Muscle layer of duodenum (tissue), 2 donors: Measurements from ENCODE around the gene SYNGAP1.
A peak's percentile ranks its signal among the peaks of the same experiment; 100 is the strongest.

Experiments used
- H3K27ac ChIP-seq: one replicate; pipeline ENCODE4 v1.7.0; 2013; ENCODE audit warnings: mild to moderate bottlenecking, low read length
- H3K27me3 ChIP-seq: one replicate; pipeline ENCODE4 v1.7.0; 2013; ENCODE audit warnings: low read depth, mild to moderate bottlenecking, control low read depth, low read length
- H3K36me3 ChIP-seq, 2 donors: one replicate each; pipeline ENCODE4 v1.7.0; 2013; ENCODE audit warnings: low read length in 2 of 2, control low read depth in 1 of 2, mild to moderate bottlenecking in 1 of 2; ENCODE audit not compliant: insufficient read depth in 2 of 2, control insufficient read depth in 1 of 2
- H3K4me1 ChIP-seq, 2 donors: one replicate each; pipeline ENCODE4 v1.7.0; 2013; ENCODE audit warnings: low read length in 2 of 2, mild to moderate bottlenecking in 2 of 2, control low read depth in 1 of 2, moderate library complexity in 1 of 2; ENCODE audit not compliant: insufficient read depth in 2 of 2, control insufficient read depth in 1 of 2
- H3K4me3 ChIP-seq, 2 donors: one replicate each; pipeline ENCODE4 v1.7.0; 2013; ENCODE audit warnings: low read length in 2 of 2, low read depth in 1 of 2, mild to moderate bottlenecking in 1 of 2
- H3K9me3 ChIP-seq, 2 donors: one replicate each; pipeline ENCODE4 v1.7.0; 2013; ENCODE audit warnings: low read length in 2 of 2, control low read depth in 1 of 2, mild to moderate bottlenecking in 1 of 2; ENCODE audit not compliant: control insufficient read depth in 1 of 2
- donor health status: healthy.

Gene SYNGAP1

DNA sequence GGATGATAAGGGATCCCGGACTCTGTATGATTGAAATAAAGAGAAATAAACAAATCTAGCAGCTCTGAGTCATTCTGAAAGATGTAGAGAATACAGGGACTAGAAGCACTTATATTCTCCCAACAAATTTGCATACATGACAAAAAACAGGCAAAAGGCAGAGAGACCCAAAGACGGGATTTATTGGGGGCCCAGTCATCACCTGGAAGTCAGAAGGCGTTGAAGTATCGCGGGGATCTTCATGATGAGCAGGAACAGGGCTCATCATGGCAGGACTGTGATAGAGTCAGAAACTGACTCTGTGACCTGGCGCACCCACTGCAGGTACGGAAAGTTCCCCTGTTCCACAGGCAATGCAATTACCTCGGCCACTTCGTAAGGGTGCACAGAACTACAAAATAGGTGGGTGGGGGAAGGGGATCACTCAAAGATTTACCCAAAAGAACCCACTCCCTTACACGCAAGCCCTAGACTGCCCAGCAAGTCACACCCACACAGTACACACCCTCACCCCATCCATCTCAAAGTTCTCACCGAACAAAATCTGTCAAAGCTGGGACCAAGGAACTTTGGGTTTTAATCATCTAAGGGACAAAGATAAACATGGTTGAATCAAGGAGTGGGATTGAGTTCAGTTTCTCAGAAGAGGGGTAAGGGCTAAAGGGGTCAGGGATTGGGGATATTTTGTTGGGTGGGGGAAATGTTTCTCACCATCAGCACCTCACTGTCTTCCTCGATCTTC lies 3.3 kb upstream of the SYNGAP1 start:
- Histone ChIP-seq H3K27me3 (no peaks in the 10 kb centered on the region), H3K4me1 (peaks cover 22 to 62% of the 10 kb centered on the region in 2 donors), H3K4me3 (peak overlapping the region; percentile 77 to 79), H3K9me3 (no peaks in the 10 kb centered on the region), H3K27ac (peak overlapping the region; percentile 84), H3K36me3 (peaks cover 30 to 52% of the 10 kb centered on the region in 2 donors)

DNA sequence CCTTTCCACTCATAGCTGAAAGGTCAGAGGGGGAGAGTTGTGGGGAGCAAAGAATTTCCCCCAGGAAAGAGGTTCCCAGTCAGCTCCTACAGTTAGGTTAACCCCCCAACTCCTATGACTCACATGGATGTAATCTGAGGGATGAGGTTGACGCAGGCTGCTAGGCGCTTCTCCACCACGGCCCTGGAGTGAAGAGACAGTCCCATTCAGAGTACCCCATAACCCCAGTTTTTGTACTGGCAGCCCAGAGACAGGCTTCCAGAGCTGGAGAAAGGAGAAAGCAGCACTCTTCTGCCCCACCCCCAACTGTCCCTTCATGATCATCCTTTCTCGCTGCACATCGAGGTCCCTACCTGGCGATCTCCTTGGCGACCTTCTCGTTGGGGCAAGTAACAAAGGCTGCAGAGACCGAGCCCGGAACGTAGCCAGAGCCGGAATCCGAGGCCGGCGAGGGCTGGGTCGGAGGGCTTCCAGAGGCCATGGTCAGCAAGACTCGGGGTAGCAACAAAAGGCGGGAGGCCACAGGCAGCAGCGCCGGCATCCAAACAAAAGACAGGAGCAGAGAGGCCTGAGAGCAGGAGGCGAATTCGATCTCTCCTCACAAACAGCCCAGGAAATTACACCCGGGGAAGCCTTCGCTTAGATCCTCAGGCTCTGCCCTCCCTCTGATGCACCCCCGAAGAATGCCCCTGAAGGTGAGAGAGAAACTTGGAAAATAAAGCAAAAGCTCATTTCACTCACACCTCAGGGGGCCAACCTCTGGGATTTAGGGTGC lies 2.5 kb upstream of the SYNGAP1 start:
- no peaks in the 10 kb centered on the region for H3K27me3 ChIP-seq
- H3K4me1 ChIP-seq: peaks cover 22 to 55% of the 10 kb centered on the region in 2 donors
- H3K27ac ChIP-seq: peak overlapping the region; percentile 84
- H3K36me3 ChIP-seq: peaks cover 27 to 50% of the 10 kb centered on the region in 2 donors
- H3K4me3 ChIP-seq: peak overlapping the region; percentile 77 to 79
- H3K9me3 ChIP-seq: no peaks in the 10 kb centered on the region

DNA sequence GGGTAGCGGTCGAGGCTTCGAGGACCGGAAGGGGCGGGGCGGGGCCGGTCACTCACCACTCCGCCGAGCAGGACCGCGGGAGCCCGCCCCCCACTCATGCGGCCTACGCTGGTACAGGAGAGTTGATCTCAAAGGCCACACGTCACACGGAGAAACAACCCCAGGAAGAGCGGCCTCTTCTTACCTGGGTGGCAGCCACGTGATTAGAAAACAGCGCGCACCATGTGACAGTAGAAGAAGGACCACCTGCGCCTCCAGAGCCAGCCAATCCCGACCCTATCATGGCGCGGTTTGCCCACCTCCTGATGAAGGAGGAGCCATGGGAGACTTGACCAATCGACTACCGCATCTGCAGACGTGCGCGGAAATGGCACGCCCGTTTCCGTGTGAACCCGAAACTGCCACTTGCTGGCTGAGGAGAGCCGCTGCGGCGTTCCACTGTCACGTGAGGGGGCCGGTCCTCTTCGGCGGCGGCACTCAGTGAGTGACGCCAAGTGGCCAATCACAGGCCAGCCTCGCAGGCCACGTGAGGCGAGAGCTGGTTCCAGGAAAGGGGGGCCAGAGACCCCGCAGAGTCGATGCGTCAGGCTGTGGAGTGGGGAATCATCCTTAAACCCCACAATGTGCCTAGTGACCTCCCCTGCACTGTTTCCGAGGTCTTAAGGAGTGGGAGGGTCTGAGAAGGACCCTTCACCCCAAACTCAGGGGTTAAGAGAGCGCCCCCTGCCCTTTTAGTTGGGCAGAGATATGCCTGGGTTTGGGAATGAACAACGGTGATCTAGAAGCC lies 1.8 kb upstream of the SYNGAP1 start, which contains the start of gene CUTA:
TSS of gene CUTA (minus strand) at position 205 of the 787 bp plus-strand sequence. CDS start at position 98, 107 bp downstream.
- no peaks in the 10 kb centered on the region for H3K27me3 ChIP-seq
- peak within 1 kb of the TSS; percentile 98 for H3K27ac ChIP-seq
- peak within 1 kb of the TSS; percentile 77 to 79 for H3K4me3 ChIP-seq
- H3K9me3 ChIP-seq: no peaks in the 10 kb centered on the region
- H3K36me3 ChIP-seq: peaks cover 20 to 42% of the 10 kb centered on the region in 2 donors
- H3K4me1 ChIP-seq: peaks cover 19 to 49% of the 10 kb centered on the region in 2 donors

DNA sequence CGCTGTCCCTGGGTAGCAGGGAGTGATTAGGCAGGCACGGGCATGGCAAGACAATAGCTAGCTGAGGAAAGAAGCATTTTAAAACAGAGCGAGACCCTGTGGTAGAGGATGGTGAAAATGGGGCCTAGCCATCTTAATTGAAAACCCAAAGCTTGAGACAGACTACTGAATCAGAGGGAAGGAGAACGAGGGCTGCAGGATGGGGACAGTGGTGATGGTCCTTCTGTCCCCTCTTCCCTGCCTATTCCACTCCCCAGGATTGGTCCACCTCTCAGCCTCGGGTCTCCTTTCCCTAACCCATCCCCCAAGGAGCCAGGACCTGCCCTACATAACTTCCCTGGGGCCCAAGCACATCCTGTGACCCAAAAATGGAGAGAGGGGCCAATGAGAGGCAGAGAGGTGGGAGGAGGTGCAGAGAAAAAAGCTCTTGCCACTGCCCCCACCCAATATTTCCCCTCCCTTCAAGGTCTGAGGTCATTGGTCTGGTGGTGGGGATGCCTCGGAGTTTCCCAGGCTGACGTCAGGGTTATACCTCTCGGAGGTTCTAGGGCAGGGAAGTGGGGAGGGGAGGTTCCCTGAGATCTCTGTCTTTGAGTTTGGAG lies 1.1 kb upstream of the SYNGAP1 start:
- H3K4me1 ChIP-seq: peaks cover 19 to 47% of the 10 kb centered on the region in 2 donors
- H3K36me3 ChIP-seq: peaks cover 13 to 35% of the 10 kb centered on the region in 2 donors
- no peaks in the 10 kb centered on the region for H3K27me3 ChIP-seq
- no peaks in the 10 kb centered on the region for H3K9me3 ChIP-seq
- H3K4me3 ChIP-seq: peak overlapping the region; percentile 66 to 77
- H3K27ac ChIP-seq: peak overlapping the region; percentile 98

DNA sequence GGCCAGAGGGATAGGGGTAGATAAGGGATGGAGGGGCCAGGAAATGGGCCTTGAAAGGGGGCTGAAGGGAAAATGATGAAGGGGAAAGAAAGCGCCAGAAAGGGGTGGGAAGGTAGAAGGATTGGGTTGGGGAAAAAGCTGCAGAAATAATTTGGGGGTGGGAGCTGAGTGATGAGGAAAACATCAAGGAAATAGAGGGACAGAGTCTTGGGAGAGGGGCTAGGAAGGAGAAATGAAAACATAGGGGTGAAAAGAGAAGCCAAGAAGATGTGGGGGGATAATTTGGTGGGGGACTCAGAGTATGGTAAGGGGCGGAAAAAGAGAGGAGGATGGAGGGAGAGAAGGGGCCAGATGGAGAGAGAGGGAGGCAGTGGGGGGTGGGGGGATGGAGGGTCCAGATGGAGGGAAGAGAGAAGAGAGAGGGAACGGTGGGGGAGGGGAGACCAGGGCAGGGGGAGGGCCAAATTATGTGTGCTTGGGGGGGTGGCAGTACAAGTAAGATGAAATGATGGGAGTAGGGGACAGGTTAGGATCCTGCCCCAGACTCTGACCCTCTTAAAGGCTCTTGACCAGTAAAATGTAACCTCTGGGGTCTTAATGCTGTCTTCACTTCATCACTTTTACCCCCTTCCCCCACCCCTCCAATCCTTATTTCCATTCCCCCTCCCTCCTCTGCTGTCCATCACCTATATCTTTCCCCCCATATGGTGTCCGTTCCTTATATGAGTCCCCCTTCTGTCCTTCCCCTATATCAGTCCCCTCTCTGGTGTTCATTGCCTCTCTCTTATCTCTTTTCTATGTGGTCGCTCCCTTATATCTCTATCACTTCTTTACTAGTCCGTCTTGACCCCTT lies 852 bp downstream of the SYNGAP1 start:
- H3K4me1 ChIP-seq: peaks cover 29 to 56% of the 10 kb centered on the region in 2 donors
- no peak overlapping the region for H3K27ac ChIP-seq
- H3K27me3 ChIP-seq: no peaks in the 10 kb centered on the region
- H3K9me3 ChIP-seq: no peaks in the 10 kb centered on the region
- peak overlapping the region in 1 of 2 donors; percentile 35 for H3K4me3 ChIP-seq
- peaks cover 3 to 16% of the 10 kb centered on the region in 2 donors for H3K36me3 ChIP-seq

DNA sequence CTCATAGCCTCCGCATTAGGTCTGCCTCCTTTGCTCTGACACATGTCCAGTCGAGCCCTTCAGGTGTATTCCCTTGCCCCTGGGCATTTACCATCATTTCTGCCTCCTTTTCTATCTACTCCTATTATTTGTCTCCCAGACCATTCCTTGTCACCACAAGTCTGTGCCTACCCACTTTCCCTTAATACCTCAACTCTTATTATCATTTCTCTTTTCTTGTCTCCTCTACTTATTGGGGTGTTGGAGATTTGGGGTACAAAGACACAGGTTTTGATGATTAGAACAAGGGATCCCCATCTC lies 1.4 kb downstream of the SYNGAP1 start:
- Histone ChIP-seq H3K4me3 (no peak overlapping the region), H3K27me3 (no peaks in the 10 kb centered on the region), H3K36me3 (peaks cover 0 to 11% of the 10 kb centered on the region in 2 donors), H3K9me3 (no peaks in the 10 kb centered on the region), H3K4me1 (peaks cover 29 to 50% of the 10 kb centered on the region in 2 donors), H3K27ac (no peak overlapping the region)

DNA sequence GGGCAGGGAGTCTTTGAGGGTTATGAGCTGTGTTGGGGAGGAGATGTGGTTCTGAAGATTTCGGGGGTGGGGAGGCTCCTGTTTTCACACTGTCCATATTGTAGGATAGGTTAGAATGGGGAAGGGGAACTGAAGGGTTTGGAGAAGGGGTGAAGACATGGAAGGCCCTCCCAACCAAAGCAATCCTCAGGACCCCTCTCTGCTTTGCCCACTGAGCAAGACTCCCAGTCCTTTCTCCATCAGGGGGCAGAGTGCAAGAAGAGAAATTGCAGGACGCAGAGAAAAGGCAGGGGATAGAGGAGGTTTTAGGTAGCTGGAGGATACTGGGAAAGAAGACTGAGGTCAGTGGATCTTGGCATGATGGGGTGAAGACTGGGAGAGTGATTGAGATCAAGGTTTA lies 3.9 kb downstream of the SYNGAP1 start:
- no peak overlapping the region for H3K4me3 ChIP-seq
- H3K27me3 ChIP-seq: no peaks in the 10 kb centered on the region
- peaks cover 24 to 46% of the 10 kb centered on the region in 2 donors for H3K4me1 ChIP-seq
- H3K27ac ChIP-seq: no peak overlapping the region
- no peaks in the 10 kb centered on the region for H3K9me3 ChIP-seq
- no peaks in the 10 kb centered on the region for H3K36me3 ChIP-seq

DNA sequence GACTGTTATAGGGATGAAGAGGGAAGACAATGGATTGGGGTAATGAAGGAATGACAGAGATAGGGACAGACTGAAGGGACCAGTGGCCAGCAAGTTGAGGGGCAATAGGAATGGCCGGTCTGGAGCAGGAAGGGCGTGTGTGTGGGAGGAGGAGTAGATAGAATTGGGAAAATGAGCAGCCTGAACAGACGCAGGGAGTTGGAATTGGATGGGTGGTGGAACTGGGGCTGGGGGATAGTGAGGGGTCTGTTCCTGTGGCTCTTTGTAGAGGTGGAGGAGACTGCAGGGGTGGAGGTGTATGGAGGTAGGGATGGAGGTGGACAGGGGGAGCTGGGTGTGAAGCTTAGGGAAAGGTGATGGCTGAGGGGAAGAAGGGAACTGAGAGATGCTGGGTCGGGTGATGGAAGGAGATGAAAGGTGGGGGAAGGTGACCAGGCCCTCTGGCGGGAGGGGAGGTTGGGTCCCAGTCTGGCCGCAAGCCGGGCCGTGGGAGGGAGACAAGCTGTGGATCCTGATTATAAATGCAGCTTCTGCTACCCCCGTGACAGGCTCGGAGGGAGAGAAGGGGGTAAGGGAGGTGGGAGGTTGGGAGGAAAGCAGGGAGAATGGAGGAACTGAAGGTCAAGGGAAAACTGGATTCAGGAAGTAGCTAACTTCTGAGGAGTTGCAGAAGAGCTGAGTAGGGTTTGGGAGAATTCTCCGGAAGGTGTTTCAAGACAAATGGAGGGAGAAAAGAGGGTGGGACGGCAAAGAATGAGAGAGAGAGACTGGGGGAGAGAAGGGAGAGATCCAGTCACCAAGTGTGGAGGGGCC lies 5.2 kb downstream of the SYNGAP1 start:
- Histone ChIP-seq H3K9me3 (no peaks in the 10 kb centered on the region), H3K4me3 (peak overlapping the region; percentile 68 to 84), H3K36me3 (no peaks in the 10 kb centered on the region), H3K4me1 (peaks cover 26 to 48% of the 10 kb centered on the region in 2 donors), H3K27ac (peak overlapping the region; percentile 96), H3K27me3 (no peaks in the 10 kb centered on the region)

DNA sequence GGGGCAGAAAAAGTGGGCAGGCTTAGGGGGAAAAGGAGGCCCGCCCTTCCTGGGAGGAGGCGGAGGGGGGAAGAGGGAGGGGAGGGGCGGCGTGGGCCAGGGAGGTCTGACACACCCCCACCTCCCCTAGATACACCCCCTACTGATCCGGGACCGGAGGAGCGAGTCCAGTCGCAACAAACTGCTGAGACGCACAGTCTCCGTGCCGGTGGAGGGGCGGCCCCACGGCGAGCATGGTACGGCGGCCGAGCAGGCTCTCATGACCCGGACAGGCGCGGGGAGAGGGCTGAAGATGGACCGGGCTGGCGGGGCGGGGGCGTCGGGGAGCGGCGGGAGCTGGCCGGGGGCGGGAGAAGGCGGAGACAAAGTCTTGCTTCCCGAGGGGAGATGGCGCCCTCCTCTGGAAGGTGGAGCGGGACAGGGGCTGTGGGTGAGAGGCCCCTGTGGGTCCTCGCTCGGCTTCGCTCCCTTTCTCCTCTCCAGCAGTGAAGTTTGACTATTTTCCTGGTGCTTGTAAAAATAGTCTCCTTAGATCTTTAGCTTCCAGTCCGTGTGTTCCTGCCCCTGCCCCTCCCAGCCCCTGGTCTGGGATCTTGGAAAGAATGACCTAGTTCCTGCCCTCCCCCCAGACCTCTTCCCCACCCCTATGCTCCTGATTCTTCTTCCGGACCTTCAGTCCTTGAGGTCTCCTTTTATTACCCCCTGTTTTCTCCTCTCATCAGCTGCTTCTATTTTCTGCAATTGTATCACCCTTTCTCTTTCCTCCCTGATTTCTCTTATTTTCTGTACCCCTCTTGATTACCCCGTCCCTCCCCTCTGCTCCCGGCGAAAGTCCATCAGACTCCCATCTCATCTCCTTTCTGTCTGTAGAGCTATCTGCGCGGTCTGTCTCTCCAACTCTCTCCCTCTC lies 6.1 kb downstream of the SYNGAP1 start:
- Histone ChIP-seq H3K4me1 (peaks cover 34 to 54% of the 10 kb centered on the region in 2 donors), H3K27ac (peak overlapping the region; percentile 96), H3K9me3 (no peaks in the 10 kb centered on the region), H3K27me3 (no peaks in the 10 kb centered on the region), H3K36me3 (no peaks in the 10 kb centered on the region), H3K4me3 (peak overlapping the region; percentile 68 to 84)
